Mucosa of descending colon (tissue), 3 donors: ENCODE results near the gene SMARCC1. TPM values are rescaled to one million over a fixed set of nuclear protein-coding genes. Genes with fewer than 3 reads are reported as not detected.

ENCODE experiments used
- ATAC-seq: fragments of 200-7000 bp; cut with Tn5 transposase; one replicate; pipeline ENCODE4 v1.9.1; 2020; ENCODE audit warnings: mild to moderate bottlenecking, moderate library complexity
- DNase-seq, 3 donors: peaks; one replicate each; pipeline ENCODE4 v3.0.0-alpha.2; 2020
- H3K36me3 ChIP-seq: fragments of 200-600 bp; one replicate; pipeline ENCODE4 v1.8.0; 2021; ENCODE audit warnings: low read depth, mild to moderate bottlenecking
- H3K4me1 ChIP-seq: fragments of 200-600 bp; one replicate; pipeline ENCODE4 v1.8.0; 2021; ENCODE audit warnings: low read depth, mild to moderate bottlenecking
- H3K4me3 ChIP-seq: fragments of 200-600 bp; one replicate; pipeline ENCODE4 v1.8.0; 2021; ENCODE audit warnings: mild to moderate bottlenecking
- H3K9me3 ChIP-seq: fragments of 200-600 bp; one replicate; pipeline ENCODE4 v1.8.0; 2021; ENCODE audit warnings: mild to moderate bottlenecking
- intact Hi-C, 2 donors: fragments of 100-400 bp; cut with DNase I in 1 of 2; cut with micrococcal nuclease in 1 of 2; formaldehyde crosslinking; loops; one replicate each; pipeline versions ENCODE4 v1.11.0 to v1.11.1; 2022; cut with DNase I, micrococcal nuclease
- total RNA-seq, 3 donors: library from RNA; stranded (reverse); fragmentation: NEBNext Ultra II Directional in 2 of 3; extraction: Animal tissue kit (Norgen Biotek cat#: 25700) in 2 of 3; gene quantifications; one replicate each; pipeline versions ENCODE4 v1.2.1 to v1.2.4, GENCODE V29; 2021 to 2023
- TF ChIP-seq, protein P1 (sequence below): fragments of 200-600 bp; IDR thresholded peaks from one replicate; pipeline ENCODE4 v1.8.0; 2022; ENCODE audit warnings: antibody characterized with exemption, mild to moderate bottlenecking
- donor health status: DM: no; HTN: no; CAD: no; lungs with moderate emphysema.
- donor health status: DM: no; HTN: no; CAD: no.
- donor health status: DM: no; HTN: yes; CAD: no.

The SMARCC1 gene
- total RNA-seq, 3 donors from 2014 or later = 61.5 to 117 (median 71.5) TPM

GRCh38 chr3:47669026-47669749, 112.5 kb downstream of the SMARCC1 start:
- ATAC-seq = no peak
- intact Hi-C loops = no loop called here
- H3K4me3 ChIP-seq = no peak overlapping the region
- no peak for DNase-seq
- H3K4me1 ChIP-seq = no peaks in the 10 kb centered on the region
- no peaks in the 10 kb centered on the region for H3K9me3 ChIP-seq
- TF ChIP-seq, protein P1, sequence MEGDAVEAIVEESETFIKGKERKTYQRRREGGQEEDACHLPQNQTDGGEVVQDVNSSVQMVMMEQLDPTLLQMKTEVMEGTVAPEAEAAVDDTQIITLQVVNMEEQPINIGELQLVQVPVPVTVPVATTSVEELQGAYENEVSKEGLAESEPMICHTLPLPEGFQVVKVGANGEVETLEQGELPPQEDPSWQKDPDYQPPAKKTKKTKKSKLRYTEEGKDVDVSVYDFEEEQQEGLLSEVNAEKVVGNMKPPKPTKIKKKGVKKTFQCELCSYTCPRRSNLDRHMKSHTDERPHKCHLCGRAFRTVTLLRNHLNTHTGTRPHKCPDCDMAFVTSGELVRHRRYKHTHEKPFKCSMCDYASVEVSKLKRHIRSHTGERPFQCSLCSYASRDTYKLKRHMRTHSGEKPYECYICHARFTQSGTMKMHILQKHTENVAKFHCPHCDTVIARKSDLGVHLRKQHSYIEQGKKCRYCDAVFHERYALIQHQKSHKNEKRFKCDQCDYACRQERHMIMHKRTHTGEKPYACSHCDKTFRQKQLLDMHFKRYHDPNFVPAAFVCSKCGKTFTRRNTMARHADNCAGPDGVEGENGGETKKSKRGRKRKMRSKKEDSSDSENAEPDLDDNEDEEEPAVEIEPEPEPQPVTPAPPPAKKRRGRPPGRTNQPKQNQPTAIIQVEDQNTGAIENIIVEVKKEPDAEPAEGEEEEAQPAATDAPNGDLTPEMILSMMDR = no peak
- H3K36me3 ChIP-seq = no peaks in the 10 kb centered on the region

DNA sequence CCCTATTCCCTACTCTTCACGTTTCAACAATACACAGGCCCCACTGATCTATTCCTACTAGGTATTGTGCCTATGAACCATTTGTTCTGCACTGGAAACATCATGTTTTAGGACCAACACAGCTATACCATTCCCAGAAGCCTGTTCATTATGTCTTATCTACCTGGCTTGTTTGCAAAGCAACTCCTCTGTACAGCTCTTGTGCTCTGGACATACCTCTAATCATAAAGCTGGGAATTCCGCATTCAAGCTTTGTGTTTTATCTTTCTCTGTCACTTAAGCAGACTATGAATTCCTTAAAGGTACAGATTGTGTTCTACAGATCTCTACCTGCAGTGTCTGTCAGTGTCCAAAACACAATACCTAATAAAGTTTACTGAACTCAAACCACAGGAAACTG, 115.6 kb downstream of the SMARCC1 start:
- H3K9me3 ChIP-seq = no peaks in the 10 kb centered on the region
- H3K36me3 ChIP-seq = no peaks in the 10 kb centered on the region
- TF ChIP-seq, protein P1 = no peak
- intact Hi-C loops = no loop called here
- H3K4me1 ChIP-seq = no peaks in the 10 kb centered on the region
- H3K4me3 ChIP-seq = no peak overlapping the region
- ATAC-seq (no peak), DNase-seq (no peak)

GRCh38 chr3:47664519-47664918, 117.2 kb downstream of the SMARCC1 start:
- DNase-seq = no peak
- TF ChIP-seq, protein P1 = no peak
- intact Hi-C loops = no loop called here
- no peak for ATAC-seq
- Histone ChIP-seq H3K9me3 (no peaks in the 10 kb centered on the region), H3K4me3 (no peak overlapping the region), H3K4me1 (no peaks in the 10 kb centered on the region), H3K36me3 (no peaks in the 10 kb centered on the region)

- H3K4me3 ChIP-seq = no peak overlapping the region
- intact Hi-C loops = no loop called here
- H3K9me3 ChIP-seq = peaks cover under 1% of the 10 kb centered on the region
- no peaks in the 10 kb centered on the region for H3K36me3 ChIP-seq
- ATAC-seq (no peak), DNase-seq (no peak)
- TF ChIP-seq, protein P1 = no peak
- no peaks in the 10 kb centered on the region for H3K4me1 ChIP-seq
These were observed 118.0 kb downstream of the SMARCC1 start for GRCh38 chr3:47663630-47664240.

GRCh38 chr3:47661121-47661752, 120.5 kb downstream of the SMARCC1 start:
- TF ChIP-seq, protein P1 = no peak
- H3K4me3 ChIP-seq = no peak overlapping the region
- DNase-seq = no peak
- peaks cover 5% of the 10 kb centered on the region for H3K9me3 ChIP-seq
- H3K4me1 ChIP-seq = no peaks in the 10 kb centered on the region
- intact Hi-C loops = no loop called here
- no peaks in the 10 kb centered on the region for H3K36me3 ChIP-seq
- no peak for ATAC-seq
